ENCODE measurements around the gene CTNNA2.

Gene CTNNA2

GRCh38 chr2:80008596-80008995 is 495.7 kb downstream of the CTNNA2 start:
- no peaks in the 10 kb centered on the region for H3K79me2 ChIP-seq (ENCODE audit: control insufficient read depth, insufficient read depth, low read length, poor library complexity)
- H3K4me3 ChIP-seq (ENCODE audit: low read depth, low read length), result no peak overlapping the region
- no peaks in the 10 kb centered on the region for H3K79me1 ChIP-seq (ENCODE audit: low read length)
- H2BK120ac ChIP-seq (ENCODE audit: insufficient read depth, low read length, poor library complexity), result no peak overlapping the region
- no peak overlapping the region for H3K4ac ChIP-seq (ENCODE audit: low read depth, low read length)
- no peak overlapping the region for H3K23ac ChIP-seq (ENCODE audit: low read length)
- H3K18ac ChIP-seq (ENCODE audit: low read length), result no peak overlapping the region
- H3K14ac ChIP-seq (ENCODE audit: low read length), result no peak overlapping the region
- no CpG with 5 or more reads among the region's 4 CpGs for WGBS (ENCODE audit: extremely low coverage, insufficient coverage, insufficient read length)
- H3K4me1 ChIP-seq (ENCODE audit: control insufficient read depth in 1 of 2, insufficient read depth in 2 of 2, low read length in 2 of 2), result no peaks in the 10 kb centered on the region
- H3K36me3 ChIP-seq (ENCODE audit: control insufficient read depth in 1 of 2, insufficient read depth in 2 of 2, low read length in 2 of 2), result no peaks in the 10 kb centered on the region
- H3K27me3 ChIP-seq (ENCODE audit: insufficient read depth, low read length), result no peaks in the 10 kb centered on the region
- H3K4me2 ChIP-seq (ENCODE audit: low read length), result no peak overlapping the region
- H4K91ac ChIP-seq (ENCODE audit: low read depth, low read length), result no peak overlapping the region
- H4K8ac ChIP-seq (ENCODE audit: low read depth, low read length), result no peak overlapping the region
- no peak overlapping the region for H2BK5ac ChIP-seq (ENCODE audit: low read depth, low read length, poor library complexity)
- no peaks in the 10 kb centered on the region for H3K9me3 ChIP-seq (ENCODE audit: insufficient read depth, low read depth, low read length)
- H2AFZ ChIP-seq (ENCODE audit: insufficient read depth, low read length, poor library complexity), result no peak overlapping the region
- no peak overlapping the region for H2AK5ac ChIP-seq (ENCODE audit: low read length)
- no peak overlapping the region for H3K27ac ChIP-seq (ENCODE audit: low read depth, low read length)
- no peak overlapping the region for H2BK12ac ChIP-seq (ENCODE audit: low read length)
- DNase-seq, result no peak
- no peak overlapping the region for H3K9ac ChIP-seq (ENCODE audit: low read length)
- H4K12ac ChIP-seq (ENCODE audit: low read depth, low read length), result no peak overlapping the region

- Histone ChIP-seq H3K36me3 (ENCODE audit: control insufficient read depth in 1 of 2, insufficient read depth in 2 of 2, low read length in 2 of 2) (no peaks in the 10 kb centered on the region), H2BK120ac (ENCODE audit: insufficient read depth, low read length, poor library complexity) (no peak overlapping the region), H3K4me3 (ENCODE audit: low read depth, low read length) (no peak overlapping the region), H3K9ac (ENCODE audit: low read length) (no peak overlapping the region), H3K18ac (ENCODE audit: low read length) (no peak overlapping the region), H4K12ac (ENCODE audit: low read depth, low read length) (no peak overlapping the region), H3K79me2 (ENCODE audit: control insufficient read depth, insufficient read depth, low read length, poor library complexity) (no peaks in the 10 kb centered on the region), H3K4me2 (ENCODE audit: low read length) (no peak overlapping the region), H3K14ac (ENCODE audit: low read length) (no peak overlapping the region), H3K4me1 (ENCODE audit: control insufficient read depth in 1 of 2, insufficient read depth in 2 of 2, low read length in 2 of 2) (no peaks in the 10 kb centered on the region), H4K8ac (ENCODE audit: low read depth, low read length) (no peak overlapping the region), H3K9me3 (ENCODE audit: insufficient read depth, low read depth, low read length) (no peaks in the 10 kb centered on the region), H2AFZ (ENCODE audit: insufficient read depth, low read length, poor library complexity) (no peak overlapping the region), H4K91ac (ENCODE audit: low read depth, low read length) (no peak overlapping the region), H3K27me3 (ENCODE audit: insufficient read depth, low read length) (no peaks in the 10 kb centered on the region), H3K23ac (ENCODE audit: low read length) (no peak overlapping the region), H2BK12ac (ENCODE audit: low read length) (no peak overlapping the region), H3K79me1 (ENCODE audit: low read length) (no peaks in the 10 kb centered on the region), H2AK5ac (ENCODE audit: low read length) (no peak overlapping the region), H3K27ac (ENCODE audit: low read depth, low read length) (no peak overlapping the region), H3K4ac (ENCODE audit: low read depth, low read length) (no peak overlapping the region), H2BK5ac (ENCODE audit: low read depth, low read length, poor library complexity) (no peak overlapping the region)
- no peak for DNase-seq
- WGBS (ENCODE audit: extremely low coverage, insufficient coverage, insufficient read length), result no CpG with 5 or more reads among the region's 3 CpGs
These were observed 496.4 kb downstream of the CTNNA2 start for GRCh38 chr2:80009211-80009610.

GRCh38 chr2:80012061-80012460 is 499.2 kb downstream of the CTNNA2 start:
- no peak overlapping the region for H3K4ac ChIP-seq (ENCODE audit: low read depth, low read length)
- no peak overlapping the region for H3K4me2 ChIP-seq (ENCODE audit: low read length)
- H3K23ac ChIP-seq (ENCODE audit: low read length), result no peak overlapping the region
- H2BK120ac ChIP-seq (ENCODE audit: insufficient read depth, low read length, poor library complexity), result no peak overlapping the region
- WGBS (ENCODE audit: extremely low coverage, insufficient coverage, insufficient read length), result no CpG with 5 or more reads among the region's 3 CpGs
- no peak overlapping the region for H3K4me3 ChIP-seq (ENCODE audit: low read depth, low read length)
- no peak overlapping the region for H3K9ac ChIP-seq (ENCODE audit: low read length)
- no peak for DNase-seq
- no peak overlapping the region for H2AK5ac ChIP-seq (ENCODE audit: low read length)
- no peak overlapping the region for H3K14ac ChIP-seq (ENCODE audit: low read length)
- H3K79me1 ChIP-seq (ENCODE audit: low read length), result no peaks in the 10 kb centered on the region
- H3K18ac ChIP-seq (ENCODE audit: low read length), result no peak overlapping the region
- H3K79me2 ChIP-seq (ENCODE audit: control insufficient read depth, insufficient read depth, low read length, poor library complexity), result no peaks in the 10 kb centered on the region
- H4K91ac ChIP-seq (ENCODE audit: low read depth, low read length), result no peak overlapping the region
- H2BK5ac ChIP-seq (ENCODE audit: low read depth, low read length, poor library complexity), result no peak overlapping the region
- H3K4me1 ChIP-seq (ENCODE audit: control insufficient read depth in 1 of 2, insufficient read depth in 2 of 2, low read length in 2 of 2), result no peaks in the 10 kb centered on the region
- no peak overlapping the region for H4K8ac ChIP-seq (ENCODE audit: low read depth, low read length)
- H4K12ac ChIP-seq (ENCODE audit: low read depth, low read length), result no peak overlapping the region
- no peak overlapping the region for H2BK12ac ChIP-seq (ENCODE audit: low read length)
- no peak overlapping the region for H2AFZ ChIP-seq (ENCODE audit: insufficient read depth, low read length, poor library complexity)
- no peaks in the 10 kb centered on the region for H3K9me3 ChIP-seq (ENCODE audit: insufficient read depth, low read depth, low read length)
- H3K27me3 ChIP-seq (ENCODE audit: insufficient read depth, low read length), result no peaks in the 10 kb centered on the region
- no peaks in the 10 kb centered on the region for H3K36me3 ChIP-seq (ENCODE audit: control insufficient read depth in 1 of 2, insufficient read depth in 2 of 2, low read length in 2 of 2)
- no peak overlapping the region for H3K27ac ChIP-seq (ENCODE audit: low read depth, low read length)

- no peaks in the 10 kb centered on the region for H3K27me3 ChIP-seq (ENCODE audit: insufficient read depth, low read length)
- H3K4me3 ChIP-seq (ENCODE audit: low read depth, low read length), result no peak overlapping the region
- H4K91ac ChIP-seq (ENCODE audit: low read depth, low read length), result no peak overlapping the region
- no peak overlapping the region for H2BK12ac ChIP-seq (ENCODE audit: low read length)
- no peak overlapping the region for H4K12ac ChIP-seq (ENCODE audit: low read depth, low read length)
- no peaks in the 10 kb centered on the region for H3K4me1 ChIP-seq (ENCODE audit: control insufficient read depth in 1 of 2, insufficient read depth in 2 of 2, low read length in 2 of 2)
- no peak overlapping the region for H3K9ac ChIP-seq (ENCODE audit: low read length)
- no peak overlapping the region for H3K27ac ChIP-seq (ENCODE audit: low read depth, low read length)
- no peak overlapping the region for H2BK120ac ChIP-seq (ENCODE audit: insufficient read depth, low read length, poor library complexity)
- no peak overlapping the region for H2AFZ ChIP-seq (ENCODE audit: insufficient read depth, low read length, poor library complexity)
- H3K18ac ChIP-seq (ENCODE audit: low read length), result no peak overlapping the region
- DNase-seq, result no peak
- H2BK5ac ChIP-seq (ENCODE audit: low read depth, low read length, poor library complexity), result no peak overlapping the region
- H3K4ac ChIP-seq (ENCODE audit: low read depth, low read length), result no peak overlapping the region
- H3K36me3 ChIP-seq (ENCODE audit: control insufficient read depth in 1 of 2, insufficient read depth in 2 of 2, low read length in 2 of 2), result no peaks in the 10 kb centered on the region
- H3K79me1 ChIP-seq (ENCODE audit: low read length), result no peaks in the 10 kb centered on the region
- no peak overlapping the region for H3K14ac ChIP-seq (ENCODE audit: low read length)
- H3K4me2 ChIP-seq (ENCODE audit: low read length), result no peak overlapping the region
- no peaks in the 10 kb centered on the region for H3K79me2 ChIP-seq (ENCODE audit: control insufficient read depth, insufficient read depth, low read length, poor library complexity)
- H4K8ac ChIP-seq (ENCODE audit: low read depth, low read length), result no peak overlapping the region
- H3K9me3 ChIP-seq (ENCODE audit: insufficient read depth, low read depth, low read length), result no peaks in the 10 kb centered on the region
- no peak overlapping the region for H2AK5ac ChIP-seq (ENCODE audit: low read length)
- no peak overlapping the region for H3K23ac ChIP-seq (ENCODE audit: low read length)
These were observed 501.8 kb downstream of the CTNNA2 start for GRCh38 chr2:80014637-80015036.
